HEK293T (cell line): Measurements from ENCODE around the gene ANO2.

Source experiments
- BHLHE40 ChIP-seq: fragments of 450-650 bp; IDR thresholded peaks from 2 replicates; pipeline ENCODE4 v1.6.1; 2016; ENCODE audit warnings: mild to moderate bottlenecking, moderate library complexity, borderline replicate concordance
- ELF4 ChIP-seq: fragments of 450-650 bp; IDR thresholded peaks from 2 replicates; pipeline ENCODE4 v1.6.1; 2017; ENCODE audit warnings: antibody characterized with exemption
- FOXA1 ChIP-seq: fragments of 450-650 bp; IDR thresholded peaks from 2 replicates; pipeline ENCODE4 v1.6.1; 2016; ENCODE audit warnings: mild to moderate bottlenecking
- FOXM1 ChIP-seq: fragments of 450-650 bp; IDR thresholded peaks from 2 replicates; pipeline ENCODE4 v1.6.1; 2017; ENCODE audit warnings: mild to moderate bottlenecking, borderline replicate concordance
- LEF1 ChIP-seq: fragments of 450-650 bp; IDR thresholded peaks from 2 replicates; pipeline ENCODE4 v1.6.1; 2017; ENCODE audit warnings: mild to moderate bottlenecking, borderline replicate concordance
- NFRKB ChIP-seq: fragments of 450-650 bp; IDR thresholded peaks from 2 replicates; pipeline ENCODE4 v1.6.1; 2016; ENCODE audit warnings: mild to moderate bottlenecking, moderate library complexity
- SP1 ChIP-seq: fragments of 450-650 bp; IDR thresholded peaks from 2 replicates; pipeline ENCODE4 v1.6.1; 2017
- SUZ12 ChIP-seq: fragments of 450-650 bp; IDR thresholded peaks from 2 replicates; pipeline ENCODE4 v1.6.1; 2016; ENCODE audit warnings: mild to moderate bottlenecking

DNA sequence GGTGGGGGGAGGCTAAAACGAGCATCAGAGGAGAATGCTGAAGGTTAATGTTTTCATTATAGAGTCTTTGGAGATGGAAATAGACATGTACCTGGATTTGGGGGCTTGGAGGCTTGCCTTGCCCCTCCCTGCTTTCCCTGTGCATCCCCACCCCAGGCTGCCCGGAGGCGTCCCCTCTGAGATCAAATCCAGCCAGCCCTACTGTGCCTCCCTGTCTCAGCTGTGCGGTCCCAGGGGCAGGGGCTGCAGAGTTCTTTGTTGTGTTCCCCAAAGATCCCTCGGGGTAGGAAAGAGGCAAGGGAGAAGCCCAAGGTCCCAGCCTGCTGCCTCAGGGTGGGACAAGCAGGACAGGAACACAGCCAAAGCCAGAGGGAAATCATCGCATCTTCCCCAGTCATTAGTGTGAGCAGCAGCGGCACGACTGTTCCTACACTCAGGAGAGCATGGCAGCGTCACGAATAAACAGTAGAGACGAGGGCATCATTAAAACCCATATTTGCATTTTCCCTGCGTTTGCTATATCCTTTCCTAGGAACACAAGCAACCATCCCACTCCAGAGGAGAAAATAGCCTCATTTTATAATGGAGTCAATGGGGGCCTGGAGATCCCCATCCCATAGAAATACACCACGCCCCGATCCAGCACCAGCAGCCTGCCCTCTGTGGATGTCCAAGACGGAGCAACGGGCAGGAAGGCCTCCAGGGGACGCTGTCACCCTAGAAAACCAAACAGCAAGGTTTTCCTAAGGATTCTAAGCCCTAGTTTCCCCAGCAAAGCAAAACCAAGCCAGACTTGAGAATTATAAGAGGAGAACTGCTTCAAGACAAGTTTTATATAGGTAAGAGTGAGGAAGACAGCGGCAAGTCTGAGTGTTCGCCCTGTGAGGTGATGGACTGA lies 32.4 kb downstream of the ANO2 start:
- TF ChIP-seq ELF4: no peak
- no peak for TF ChIP-seq SUZ12
- TF ChIP-seq SP1: no peak
- TF ChIP-seq NFRKB: no peak
- no peak for TF ChIP-seq FOXM1
- TF ChIP-seq BHLHE40: no peak
- TF ChIP-seq LEF1: no peak
- TF ChIP-seq FOXA1: no peak
